Measurements from ENCODE around the gene FAM78A. TPM values are rescaled to one million over a fixed set of nuclear protein-coding genes. Genes with fewer than 3 reads are reported as not detected.

Gene FAM78A
- polyA plus RNA-seq, 3 donors, result 6.4 to 40.6 (median 7.2) TPM

- WGBS (ENCODE audit: insufficient coverage), result 100% methylated on average over 4 of the region's 12 CpGs
- no peak overlapping the region for H3K9ac ChIP-seq (ENCODE audit: insufficient read depth, low read length, poor library complexity, severe bottlenecking)
- no peaks in the 10 kb centered on the region for H3K9me3 ChIP-seq (replicated peaks in 1 of 2; ENCODE audit: control insufficient read depth in 1 of 2, insufficient read depth in 1 of 2, low read length in 2 of 2)
- no peaks in the 10 kb centered on the region for H3K79me2 ChIP-seq (ENCODE audit: insufficient read depth, low read length)
- H3K4me2 ChIP-seq (replicated peaks; ENCODE audit: extremely low read depth, low read length, poor library complexity, severe bottlenecking), result no peak overlapping the region
- H3K9me3 Mint-ChIP-seq, result peaks cover 0 to 3% (median 0%) of the 10 kb centered on the region in 7 donors
- no peaks in the 10 kb centered on the region for H3K27me3 ChIP-seq (ENCODE audit: control insufficient read depth in 2 of 2, insufficient read depth in 2 of 2, low read length in 2 of 2)
- intact Hi-C loops (cut with micrococcal nuclease), result no loop called here
- no peak overlapping the region for H3K4me3 ChIP-seq (replicated peaks in 1 of 3; ENCODE audit: low read depth in 2 of 3, low read length in 3 of 3)
- H3K4me1 ChIP-seq (ENCODE audit: control insufficient read depth in 1 of 2, insufficient read depth in 2 of 2, low read length in 2 of 2), result no peaks in the 10 kb centered on the region
- TF ChIP-seq CTCF (IDR thresholded peaks at IDR 0.05), result no peak
- no peak overlapping the region for H3K27ac ChIP-seq (ENCODE audit: low read depth in 1 of 2, low read length in 2 of 2)
- H2AFZ ChIP-seq (ENCODE audit: insufficient read depth, low read depth, low read length, poor library complexity, severe bottlenecking), result no peak overlapping the region
- no peaks in the 10 kb centered on the region for H3K36me3 Mint-ChIP-seq
- no peaks in the 10 kb centered on the region for H3K4me1 Mint-ChIP-seq
- no peaks in the 10 kb centered on the region for H4K20me1 ChIP-seq (ENCODE audit: insufficient read depth, low read length)
- H3K4me3 Mint-ChIP-seq, result no peak overlapping the region
- H3K27ac Mint-ChIP-seq, result no peak overlapping the region
- DNase-seq, result no peak
- H3K27me3 Mint-ChIP-seq (ENCODE audit: low read depth in 3 of 3), result peaks cover 0 to 4% (median 2%) of the 10 kb centered on the region in 3 donors
- H3K36me3 ChIP-seq (replicated peaks in 1 of 2; ENCODE audit: control insufficient read depth in 1 of 2, insufficient read depth in 2 of 2, low read length in 2 of 2), result no peaks in the 10 kb centered on the region
Measured at GRCh38 chr9:131319486-131319885, 43.2 kb upstream of the FAM78A start.

- H3K4me3 Mint-ChIP-seq, result no peak overlapping the region
- no peak for TF ChIP-seq CTCF (IDR thresholded peaks at IDR 0.05)
- H3K27me3 Mint-ChIP-seq (ENCODE audit: low read depth in 3 of 3), result peaks cover 0 to 2% (median 2%) of the 10 kb centered on the region in 3 donors
- no peak overlapping the region for H3K27ac Mint-ChIP-seq
- Histone ChIP-seq H3K9ac (ENCODE audit: insufficient read depth, low read length, poor library complexity, severe bottlenecking) (no peak overlapping the region), H3K9me3 (replicated peaks in 1 of 2; ENCODE audit: control insufficient read depth in 1 of 2, insufficient read depth in 1 of 2, low read length in 2 of 2) (no peaks in the 10 kb centered on the region), H3K4me3 (replicated peaks in 1 of 3; ENCODE audit: low read depth in 2 of 3, low read length in 3 of 3) (no peak overlapping the region), H3K79me2 (ENCODE audit: insufficient read depth, low read length) (no peaks in the 10 kb centered on the region), H3K27me3 (ENCODE audit: control insufficient read depth in 2 of 2, insufficient read depth in 2 of 2, low read length in 2 of 2) (no peaks in the 10 kb centered on the region), H3K4me1 (ENCODE audit: control insufficient read depth in 1 of 2, insufficient read depth in 2 of 2, low read length in 2 of 2) (no peaks in the 10 kb centered on the region), H3K36me3 (replicated peaks in 1 of 2; ENCODE audit: control insufficient read depth in 1 of 2, insufficient read depth in 2 of 2, low read length in 2 of 2) (no peaks in the 10 kb centered on the region), H3K27ac (ENCODE audit: low read depth in 1 of 2, low read length in 2 of 2) (no peak overlapping the region), H4K20me1 (ENCODE audit: insufficient read depth, low read length) (no peaks in the 10 kb centered on the region), H3K4me2 (replicated peaks; ENCODE audit: extremely low read depth, low read length, poor library complexity, severe bottlenecking) (no peak overlapping the region), H2AFZ (ENCODE audit: insufficient read depth, low read depth, low read length, poor library complexity, severe bottlenecking) (no peak overlapping the region)
- peaks cover 0 to 3% (median 0%) of the 10 kb centered on the region in 7 donors for H3K9me3 Mint-ChIP-seq
- no peaks in the 10 kb centered on the region for H3K36me3 Mint-ChIP-seq
- DNase-seq, result no peak
- WGBS (ENCODE audit: insufficient coverage), result 96% methylated on average over 18 of the region's 23 CpGs
- intact Hi-C loops (cut with micrococcal nuclease), result no loop called here
- H3K4me1 Mint-ChIP-seq, result no peaks in the 10 kb centered on the region
Measured at GRCh38 chr9:131318231-131319085, 42.1 kb upstream of the FAM78A start.
